UCSD-AML1 (cell line): ENCODE data around the gene MRPL44.

Experiments used
- DNase-seq: peaks from one replicate; lab custom pipeline; 2025; ENCODE audit not compliant: unreplicated experiment; lab: John Stamatoyannopoulos, UW

MRPL44 gene

GRCh38 chr2:223957092-223957851 lies at the start of gene MRPL44:
MRPL44 (plus strand) TSS chr2:223957463; CDS start chr2:223957473, 10 bp downstream.
- DNase-seq: peak; percentile 98

- DNase-seq: no peak
Measured at GRCh38 chr2:223908304-223908998, 48.8 kb upstream of the MRPL44 start.

DNA sequence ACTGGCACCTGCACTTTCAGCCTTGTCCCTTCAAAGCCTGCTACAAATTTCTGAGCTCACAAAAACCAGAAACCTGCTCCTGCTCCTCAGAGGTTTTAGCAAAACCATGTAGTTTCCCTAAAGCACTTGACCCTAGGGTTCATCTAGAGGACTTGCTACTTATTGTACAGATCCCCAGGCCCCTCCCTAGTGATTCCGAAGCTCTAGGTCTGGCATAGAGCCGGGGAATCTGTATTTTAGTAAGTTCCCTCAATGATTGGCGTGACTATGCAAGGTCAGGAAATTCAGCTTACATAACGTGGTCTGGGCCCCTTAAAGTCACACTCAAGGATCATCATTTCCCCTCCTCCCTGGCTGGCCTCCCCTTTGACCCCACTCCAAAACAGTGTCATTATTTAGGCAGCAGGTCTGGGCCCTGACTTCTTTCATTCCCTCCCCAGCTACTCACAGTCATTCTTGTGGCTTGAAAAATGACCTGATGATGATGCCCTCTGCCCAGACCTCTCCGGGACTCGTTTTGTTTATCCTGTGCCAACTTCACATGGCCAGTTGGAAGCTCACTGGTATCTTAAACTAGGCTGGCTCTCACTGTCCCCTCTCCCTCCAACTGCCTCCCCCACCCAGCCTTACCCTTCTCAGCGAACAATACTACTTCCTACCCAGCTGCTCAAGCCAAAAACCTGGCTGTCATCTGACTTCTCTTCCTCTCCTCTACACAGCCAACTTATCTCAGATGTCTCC lies 48.1 kb upstream of the MRPL44 start:
- DNase-seq: no peak

DNA sequence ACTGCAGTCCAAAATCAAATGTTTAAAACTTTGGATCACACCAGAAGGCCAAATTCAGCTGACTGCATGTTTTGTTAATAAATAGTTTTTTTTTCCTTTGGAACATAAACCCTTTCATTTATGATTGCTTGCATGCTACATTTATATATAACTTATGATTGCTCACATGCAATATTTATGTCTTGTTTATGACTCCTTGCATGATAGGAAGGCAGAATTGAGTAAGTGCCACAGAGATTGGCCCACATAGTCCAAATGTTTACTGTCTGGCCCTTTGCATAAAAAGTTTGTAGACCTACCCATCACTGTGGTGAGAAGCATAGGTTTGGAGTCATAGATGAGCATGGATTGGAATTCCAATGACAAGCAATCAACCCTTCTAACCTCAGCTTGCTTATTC lies 42.9 kb upstream of the MRPL44 start:
- DNase-seq: no peak

DNA sequence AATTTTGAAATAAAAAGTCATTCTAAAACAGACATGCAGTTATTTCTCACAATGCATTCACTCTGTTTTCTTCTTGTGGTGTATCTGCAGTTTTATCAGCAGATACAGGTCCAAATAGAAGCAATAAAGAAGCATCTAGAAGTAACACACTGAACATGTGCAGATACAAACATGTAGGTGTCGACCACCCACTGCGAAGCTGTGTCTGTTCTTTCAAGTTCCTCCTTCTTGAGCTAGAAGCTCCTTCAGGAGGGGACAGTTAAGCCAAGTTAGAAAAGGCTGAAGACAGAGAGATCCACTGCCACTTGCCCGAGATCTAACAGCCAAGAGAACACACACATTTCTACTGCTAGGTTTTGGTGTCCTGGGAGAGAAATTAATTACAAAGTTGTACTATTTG lies 42.2 kb upstream of the MRPL44 start:
- no peak for DNase-seq

DNA sequence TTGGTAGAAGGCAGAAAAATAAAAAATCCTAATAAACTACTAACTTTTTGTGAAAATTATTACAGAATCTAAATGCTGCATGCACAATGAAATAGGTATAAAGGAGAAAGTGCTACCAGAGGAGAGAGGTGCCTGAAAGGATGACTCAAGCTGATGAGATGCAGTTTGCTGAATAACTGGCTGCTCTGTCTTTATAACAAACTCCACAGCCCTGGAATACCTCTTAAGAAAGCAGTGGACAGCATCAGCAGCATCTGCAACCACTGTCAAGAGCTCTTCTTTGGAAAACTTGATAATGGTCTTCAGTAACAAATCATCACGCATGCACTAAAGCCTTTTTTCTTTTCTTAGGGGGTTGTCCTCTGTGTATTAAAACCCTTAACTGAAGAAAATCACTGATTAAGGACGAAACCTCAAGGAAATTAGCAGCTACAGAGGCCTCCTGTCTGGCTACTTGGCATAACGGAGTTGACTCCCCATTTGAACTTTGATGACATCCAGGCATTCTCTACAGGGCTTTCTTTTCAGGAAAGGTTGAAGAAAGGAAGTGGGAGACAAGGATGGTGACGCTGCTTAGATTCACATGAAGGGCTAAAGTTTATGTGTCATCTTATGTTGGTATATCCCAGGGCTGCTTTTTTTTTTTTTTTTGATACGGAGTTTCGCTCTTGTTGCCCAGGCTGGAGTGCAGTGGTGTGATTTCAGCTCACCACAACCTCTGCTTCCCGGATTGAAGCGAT lies 40.9 kb upstream of the MRPL44 start:
- DNase-seq: no peak

- DNase-seq: peak; percentile 57
Measured at GRCh38 chr2:223918671-223919134, 38.6 kb upstream of the MRPL44 start.

- no peak for DNase-seq
Measured at GRCh38 chr2:223920109-223920508, 37.2 kb upstream of the MRPL44 start.

- no peak for DNase-seq
Measured at GRCh38 chr2:223921204-223921603, 36.1 kb upstream of the MRPL44 start.

GRCh38 chr2:223922308-223922707 lies 35.0 kb upstream of the MRPL44 start:
- DNase-seq: no peak

DNA sequence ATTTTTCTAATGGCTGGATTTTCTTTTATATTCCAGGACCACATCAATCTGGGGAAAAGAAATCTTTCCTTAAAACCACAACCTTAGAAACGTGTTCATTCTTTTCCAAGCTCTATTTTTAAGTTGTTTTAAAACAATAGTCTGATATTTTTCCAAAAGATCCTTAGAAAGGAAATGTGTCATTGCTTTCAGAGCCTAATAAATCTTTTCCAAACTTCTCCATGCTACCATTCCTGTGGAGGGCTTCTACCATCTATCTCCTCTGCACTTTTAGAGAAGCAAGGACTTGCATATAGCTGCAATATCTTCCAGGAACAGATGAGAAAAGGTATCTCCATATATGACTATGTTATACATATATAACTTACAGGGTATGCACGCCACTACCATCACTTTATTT lies 33.3 kb upstream of the MRPL44 start:
- no peak for DNase-seq

GRCh38 chr2:223925106-223925505 lies 32.2 kb upstream of the MRPL44 start:
- no peak for DNase-seq

GRCh38 chr2:223928113-223929006 lies 28.9 kb upstream of the MRPL44 start:
- no peak for DNase-seq

DNA sequence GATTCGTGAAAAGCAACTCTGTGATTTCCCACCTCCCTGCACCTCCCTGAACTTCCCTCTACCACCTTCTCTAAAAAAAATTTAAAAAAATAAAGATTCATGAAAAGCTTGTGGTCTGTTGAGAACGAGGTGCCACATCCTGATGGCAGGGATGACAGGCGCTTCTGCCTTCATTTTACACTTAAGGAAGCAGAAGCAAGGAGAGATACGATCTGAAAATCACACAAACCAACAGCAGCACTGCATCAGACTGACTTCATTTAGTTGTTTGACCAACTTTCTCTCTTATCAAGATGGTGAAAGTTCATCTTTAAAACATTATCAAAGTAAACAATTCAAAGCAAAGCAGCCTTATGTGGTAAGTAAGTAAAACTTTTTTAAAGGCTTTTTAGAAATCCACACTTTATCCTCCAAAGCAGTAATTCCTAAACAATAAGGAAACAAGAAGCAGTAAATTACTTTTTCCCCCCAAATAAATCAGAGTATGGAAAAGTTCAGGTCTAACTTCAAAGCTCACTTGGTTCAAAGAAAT lies 27.6 kb upstream of the MRPL44 start:
- no peak for DNase-seq

GRCh38 chr2:223930103-223930976 lies 26.9 kb upstream of the MRPL44 start:
- no peak for DNase-seq

DNA sequence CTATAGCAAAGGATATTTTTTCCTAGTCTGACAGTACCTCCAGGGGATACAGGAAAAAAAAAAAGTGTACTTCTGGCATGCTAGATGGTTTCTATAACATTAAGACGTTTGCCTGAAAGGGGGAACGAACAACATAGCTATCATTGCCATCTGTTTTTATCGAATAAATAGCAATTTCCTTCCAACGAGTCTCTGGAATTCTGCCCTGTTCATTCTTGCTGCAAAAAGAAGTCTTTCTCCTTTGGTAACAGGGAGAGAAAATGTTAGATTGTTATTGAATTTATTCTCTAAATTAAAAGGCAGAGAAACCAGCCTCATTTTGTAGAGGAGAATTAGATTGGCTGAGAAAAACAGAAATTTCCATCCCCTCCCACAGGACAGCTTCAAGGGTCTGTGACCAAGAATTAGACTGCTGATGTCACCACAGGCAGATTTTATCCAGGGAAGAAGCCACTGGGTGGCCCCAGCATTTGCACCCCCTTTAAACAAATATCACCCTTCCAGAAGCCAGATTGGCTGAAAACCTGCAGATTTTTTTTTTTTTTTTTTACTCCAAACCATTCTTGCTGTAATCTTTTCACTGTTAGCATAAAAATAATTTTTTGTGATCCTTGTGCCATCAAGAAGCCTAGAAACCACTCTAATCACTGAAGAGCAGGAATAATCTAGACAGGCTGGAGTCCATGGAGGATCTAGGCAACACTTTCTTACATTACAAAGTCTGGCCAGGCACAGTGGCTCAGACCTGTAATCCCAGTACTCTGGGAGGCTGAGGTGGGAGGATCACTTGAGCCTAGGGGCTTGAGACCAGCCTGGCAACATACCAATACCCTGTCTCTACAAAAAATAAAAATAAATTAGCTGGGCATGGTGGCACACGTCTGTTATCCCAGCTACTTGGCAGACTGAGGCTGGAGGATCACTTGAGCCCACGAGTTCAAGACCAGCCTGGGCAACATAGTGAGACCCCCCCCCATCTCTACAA lies 24.2 kb upstream of the MRPL44 start:
- no peak for DNase-seq

- no peak for DNase-seq
Measured at GRCh38 chr2:223934870-223935269, 22.4 kb upstream of the MRPL44 start.
